Endothelial cell of umbilical vein (primary cell): ENCODE measurements around the gene SSUH2. TPM values are rescaled to one million over a fixed set of nuclear protein-coding genes. Genes with fewer than 3 reads are reported as not detected.

Experiments used
- BruUV-seq: library from RNA; stranded (reverse); fragments of 400-500 nt; replicated peaks from 2 replicates; lab custom pipeline; 2021; lab: Mats Ljungman, UMichigan
- CTCF ChIA-PET: fragments of 300-600, 350-600 bp; sonication (Branson Sonifier 250); formaldehyde crosslinking; loops from one replicate; lab custom pipeline; 2021; ENCODE audit warnings: antibody characterized with exemption, inconsistent platforms; lab: Charles Lee
- POLR2A ChIA-PET: fragments of 300-600, 350-600 bp; sonication (Branson Sonifier 250); formaldehyde crosslinking; loops from one replicate; lab custom pipeline; 2021; ENCODE audit warnings: antibody characterized with exemption, inconsistent platforms; lab: Charles Lee
- DNase-seq: peaks from one replicate; pipeline ENCODE4 v3.0.0-alpha.2; 2011; ENCODE audit warnings: low read depth, low spot score
- FAIRE-seq: peaks from 2 replicates; lab custom pipeline; 2011; peaks lifted over from hg19 to GRCh38; lab: Jason Lieb, UNC
- H2AFZ ChIP-seq: 2 replicates; pipeline ENCODE4 v1.6.0; 2012; ENCODE audit warnings: low read depth, low read length, control low read depth, inconsistent platforms
- H3K27ac ChIP-seq: 2 replicates; pipeline ENCODE4 v1.5.1; 2011; ENCODE audit warnings: low read depth, mild to moderate bottlenecking, control low read depth, low read length, moderate library complexity; ENCODE audit not compliant: insufficient read depth
- H3K27me3 ChIP-seq, 2 experiments: 2 replicates each; pipeline versions ENCODE4 v1.6.0 to v1.6.1; 2011; ENCODE audit warnings: low read length in 2 of 2, mixed read lengths in 1 of 2; ENCODE audit not compliant: control insufficient read depth in 2 of 2, insufficient read depth in 2 of 2
- H3K36me3 ChIP-seq, 2 experiments: 2 replicates in 1 of 2; 3 replicates in 1 of 2; pipeline ENCODE4 v1.5.1; 2011; ENCODE audit warnings: low read length in 2 of 2, mild to moderate bottlenecking in 1 of 2, moderate library complexity in 1 of 2; ENCODE audit not compliant: control insufficient read depth in 2 of 2, insufficient read depth in 2 of 2; ENCODE audit errors: extremely low read depth in 1 of 2
- H3K4me1 ChIP-seq: 3 replicates; pipeline ENCODE4 v1.5.1; 2011; ENCODE audit warnings: mild to moderate bottlenecking, low read length; ENCODE audit not compliant: control insufficient read depth, insufficient read depth; ENCODE audit errors: extremely low read depth
- H3K4me2 ChIP-seq: 2 replicates; pipeline ENCODE4 v1.6.1; 2011; ENCODE audit warnings: low read length, control low read depth, mixed read lengths; ENCODE audit not compliant: insufficient read depth
- H3K4me3 ChIP-seq, 3 experiments: fragments of 200-600 bp in 1 of 3; sonication (generic), shearing (Covaris generic) in 1 of 3; replicated peaks in 1 of 3; 2 replicates each; pipeline ENCODE4 v1.5.1; 2011 to 2016; ENCODE audit warnings: control low read depth in 3 of 3, low read length in 3 of 3, mild to moderate bottlenecking in 2 of 3, inconsistent platforms in 1 of 3, low read depth in 1 of 3, moderate library complexity in 1 of 3; ENCODE audit not compliant: insufficient read depth in 1 of 3
- H3K79me2 ChIP-seq: 2 replicates; pipeline ENCODE4 v1.6.0; 2012; ENCODE audit warnings: low read length, inconsistent platforms; ENCODE audit not compliant: control insufficient read depth, insufficient read depth
- H3K9ac ChIP-seq: replicated peaks from 2 replicates; pipeline ENCODE3; 2011; ENCODE audit warnings: low read length, control low read depth; ENCODE audit not compliant: insufficient read depth; ENCODE audit errors: extremely low read depth
- H3K9me1 ChIP-seq: replicated peaks from 3 replicates; pipeline ENCODE4 v1.6.0; 2011; ENCODE audit warnings: mild to moderate bottlenecking, low read length; ENCODE audit not compliant: control insufficient read depth, insufficient read depth; ENCODE audit errors: extremely low read depth
- H3K9me3 ChIP-seq: replicated peaks from 2 replicates; pipeline ENCODE4 v1.5.1; 2012; ENCODE audit warnings: low read length, inconsistent platforms; ENCODE audit not compliant: control insufficient read depth, insufficient read depth
- H4K20me1 ChIP-seq: replicated peaks from 2 replicates; pipeline ENCODE3; 2011; ENCODE audit warnings: mild to moderate bottlenecking, low read length; ENCODE audit not compliant: control insufficient read depth, insufficient read depth; ENCODE audit errors: extremely low read depth
- EZH2 ChIP-seq: IDR thresholded peaks from 2 replicates; pipeline ENCODE4 v1.6.1; 2012; ENCODE audit warnings: borderline replicate concordance, low read depth, mild to moderate bottlenecking, moderate library complexity, low read length, inconsistent platforms; ENCODE audit not compliant: severe bottlenecking
- FOS ChIP-seq: IDR thresholded peaks from 2 replicates; pipeline ENCODE4 v1.6.1; 2011; ENCODE audit warnings: mild to moderate bottlenecking, low read length, moderate library complexity, borderline replicate concordance; ENCODE audit not compliant: insufficient read depth
- GATA2 ChIP-seq: IDR thresholded peaks from 2 replicates; pipeline ENCODE4 v1.7.0; 2011; ENCODE audit warnings: low read depth, mild to moderate bottlenecking, moderate library complexity, mixed read lengths, low read length; ENCODE audit not compliant: insufficient read length, insufficient read depth
- JUN ChIP-seq: IDR thresholded peaks from 2 replicates; pipeline ENCODE4 v1.6.1; 2011; ENCODE audit warnings: borderline replicate concordance, low read depth; ENCODE audit not compliant: insufficient read length, insufficient read depth
- MYC ChIP-seq: IDR thresholded peaks from one replicate; pipeline ENCODE4 v1.6.1; 2011; ENCODE audit warnings: mild to moderate bottlenecking, low read depth, low read length
- POLR2A ChIP-seq: IDR thresholded peaks from 2 replicates; pipeline ENCODE4 v1.6.1; 2012; ENCODE audit warnings: low read depth, mild to moderate bottlenecking, control low read depth, low read length
- POLR2AphosphoS5 ChIP-seq: IDR thresholded peaks from 2 replicates; pipeline ENCODE4 v1.6.1; 2012; ENCODE audit warnings: low read depth, mild to moderate bottlenecking, control low read depth, low read length, moderate library complexity; ENCODE audit not compliant: insufficient read depth
- dilution Hi-C: fragments of 300-500 bp; cut with MboI; formaldehyde crosslinking; loops from one replicate; pipeline ENCODE4 v1.15.0; 2019; ENCODE audit warnings: low sequenced_read_pairs; ENCODE audit not compliant: extremely low pct_ligation_motif_present
- intact Hi-C: fragments of 100-400 bp; cut with micrococcal nuclease; formaldehyde crosslinking; loops from one replicate; pipeline ENCODE4 v1.10.0; 2022
- polyA plus RNA-seq, 4 experiments: library from polyadenylated mRNA; depleted of rRNA in 3 of 4; stranded (reverse) in 3 of 4; unstranded in 1 of 4; fragments of >200 nt; gene quantifications; 2 replicates each; pipeline versions ENCODE4 v1.2.1 to v1.2.3, GENCODE V29; 2011 to 2012; ENCODE audit warnings: missing spikeins in 1 of 4
- total RNA-seq: library from RNA; stranded (reverse); gene quantifications from 2 replicates; pipeline ENCODE4 v1.2.3, GENCODE V29; 2021
- TF ChIP-seq, protein P1 (sequence below): IDR thresholded peaks from 2 replicates; pipeline ENCODE4 v1.6.1; 2011; ENCODE audit not compliant: insufficient read depth, insufficient read length
- TF ChIP-seq, protein P2 (sequence below), 2 donors: IDR thresholded peaks; 1 replicate in 1 of 2; 2 replicates in 1 of 2; pipeline ENCODE4 v1.5.1; 2011; ENCODE audit warnings: low read length in 2 of 2, mild to moderate bottlenecking in 2 of 2, moderate library complexity in 2 of 2, control low read depth in 1 of 2, inconsistent platforms in 1 of 2, low read depth in 1 of 2; ENCODE audit not compliant: insufficient read depth in 1 of 2; ENCODE audit errors: extremely low read depth in 1 of 2

Gene SSUH2
- total and polyA plus RNA-seq, 2 donors (not counting 3 experiments of a cell fraction or from before 2014, with no cell fraction given): 0.44 TPM; not detected in 1

DNA sequence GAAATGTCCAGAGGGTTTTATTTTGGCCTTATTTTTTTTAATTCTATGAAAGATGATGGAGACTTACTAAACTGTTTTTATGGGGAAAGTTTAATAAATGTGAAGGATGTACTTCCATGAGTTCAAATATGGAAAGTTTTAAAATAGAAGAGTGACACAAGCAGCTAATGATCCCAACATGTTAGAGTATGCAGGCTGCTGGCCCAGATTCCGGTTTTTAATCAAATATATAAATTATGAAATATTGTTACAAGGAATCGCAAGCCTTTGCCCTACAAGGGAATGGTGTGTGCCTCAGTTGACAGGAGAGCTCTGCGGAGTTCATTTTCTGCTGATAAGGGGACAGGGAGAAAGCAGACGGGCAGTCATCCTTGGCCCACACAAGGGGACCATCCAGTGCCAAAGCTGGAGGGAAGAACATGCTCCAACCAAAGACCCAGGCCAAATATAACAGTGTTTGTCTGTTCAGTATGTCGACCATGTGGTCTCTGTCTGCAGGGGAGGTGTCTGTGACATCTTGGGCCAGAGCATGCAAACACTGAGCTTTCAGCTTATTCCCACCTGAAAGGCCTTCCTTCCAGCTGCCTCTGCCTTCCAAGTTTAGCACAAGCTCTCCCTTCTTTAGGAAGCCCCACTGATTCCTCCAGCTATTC lies 69.8 kb downstream of the SSUH2 start:
- H3K9me3 ChIP-seq: no peaks in the 10 kb centered on the region
- FAIRE-seq (no peak), DNase-seq (no peak)
- H3K4me3 ChIP-seq: no peak overlapping the region
- H3K4me1 ChIP-seq: peaks cover 14% of the 10 kb centered on the region
- H3K9me1 ChIP-seq: no peaks in the 10 kb centered on the region
- intact Hi-C loops: no loop called here
- H4K20me1 ChIP-seq: no peaks in the 10 kb centered on the region
- ChIA-PET CTCF (interaction anchor here (1.0 kb wide), 1 partner anchor 133 kb away, joined by 3 read pairs; no protein-coding TSS in a partner anchor), POLR2A (no interaction called here)
- no peak overlapping the region for H2AFZ ChIP-seq
- H3K27me3 ChIP-seq: no peaks in the 10 kb centered on the region
- H3K27ac ChIP-seq: no peak overlapping the region
- H3K79me2 ChIP-seq: no peaks in the 10 kb centered on the region
- dilution Hi-C loops: no loop called here
- H3K36me3 ChIP-seq: no peaks in the 10 kb centered on the region
- H3K9ac ChIP-seq: no peak overlapping the region
- no TSS peak for BruUV-seq
- H3K4me2 ChIP-seq: no peak overlapping the region
- TF ChIP-seq POLR2A (no peak), EZH2 (no peak), MYC (no peak), GATA2 (no peak), FOS (no peak), POLR2AphosphoS5 (no peak), JUN (no peak)
- TF ChIP-seq, protein P1, sequence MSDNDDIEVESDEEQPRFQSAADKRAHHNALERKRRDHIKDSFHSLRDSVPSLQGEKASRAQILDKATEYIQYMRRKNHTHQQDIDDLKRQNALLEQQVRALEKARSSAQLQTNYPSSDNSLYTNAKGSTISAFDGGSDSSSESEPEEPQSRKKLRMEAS: no peak
- TF ChIP-seq, protein P2, sequence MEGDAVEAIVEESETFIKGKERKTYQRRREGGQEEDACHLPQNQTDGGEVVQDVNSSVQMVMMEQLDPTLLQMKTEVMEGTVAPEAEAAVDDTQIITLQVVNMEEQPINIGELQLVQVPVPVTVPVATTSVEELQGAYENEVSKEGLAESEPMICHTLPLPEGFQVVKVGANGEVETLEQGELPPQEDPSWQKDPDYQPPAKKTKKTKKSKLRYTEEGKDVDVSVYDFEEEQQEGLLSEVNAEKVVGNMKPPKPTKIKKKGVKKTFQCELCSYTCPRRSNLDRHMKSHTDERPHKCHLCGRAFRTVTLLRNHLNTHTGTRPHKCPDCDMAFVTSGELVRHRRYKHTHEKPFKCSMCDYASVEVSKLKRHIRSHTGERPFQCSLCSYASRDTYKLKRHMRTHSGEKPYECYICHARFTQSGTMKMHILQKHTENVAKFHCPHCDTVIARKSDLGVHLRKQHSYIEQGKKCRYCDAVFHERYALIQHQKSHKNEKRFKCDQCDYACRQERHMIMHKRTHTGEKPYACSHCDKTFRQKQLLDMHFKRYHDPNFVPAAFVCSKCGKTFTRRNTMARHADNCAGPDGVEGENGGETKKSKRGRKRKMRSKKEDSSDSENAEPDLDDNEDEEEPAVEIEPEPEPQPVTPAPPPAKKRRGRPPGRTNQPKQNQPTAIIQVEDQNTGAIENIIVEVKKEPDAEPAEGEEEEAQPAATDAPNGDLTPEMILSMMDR (IDR thresholded peaks at IDR 0.05; ENCODE audit: extremely low read depth in 1 of 2, insufficient read depth in 1 of 2, low read depth in 1 of 2, low read length in 2 of 2): no peak
